H9 (cell line): ENCODE data around the gene MLC1. TPM values are rescaled to one million over a fixed set of nuclear protein-coding genes. Genes with fewer than 3 reads are reported as not detected.

Experiments used
- DNase-seq: peaks from one replicate; pipeline ENCODE4 v3.0.0-alpha.2; 2017
- H2AFZ ChIP-seq: one replicate; pipeline ENCODE4 v1.6.1; 2013; ENCODE audit warnings: mild to moderate bottlenecking, low read length, control low read depth, moderate library complexity
- H2AK5ac ChIP-seq: 2 replicates; pipeline ENCODE4 v1.6.1; 2013; ENCODE audit warnings: low read length, control low read depth, mixed read lengths; ENCODE audit not compliant: insufficient read length
- H2BK120ac ChIP-seq: one replicate; pipeline ENCODE4 v1.6.1; 2013; ENCODE audit warnings: low read depth, mild to moderate bottlenecking, low read length, control low read depth, inconsistent platforms; ENCODE audit not compliant: poor library complexity, severe bottlenecking
- H2BK12ac ChIP-seq: 2 replicates; pipeline ENCODE4 v1.6.1; 2013; ENCODE audit warnings: low read length, control low read depth, mixed read lengths, low read depth; ENCODE audit not compliant: insufficient read length
- H2BK15ac ChIP-seq: 2 replicates; pipeline ENCODE4 v1.6.1; 2013; ENCODE audit warnings: low read depth, low read length, control low read depth
- H2BK20ac ChIP-seq: one replicate; pipeline ENCODE4 v1.6.1; 2013; ENCODE audit warnings: low read depth, mild to moderate bottlenecking, low read length, control low read depth, inconsistent platforms; ENCODE audit not compliant: poor library complexity, severe bottlenecking
- H2BK5ac ChIP-seq: 2 replicates; pipeline ENCODE4 v1.6.1; 2013; ENCODE audit warnings: low read length, control low read depth, mixed read lengths; ENCODE audit not compliant: insufficient read length
- H3K14ac ChIP-seq: 2 replicates; pipeline ENCODE4 v1.6.1; 2013; ENCODE audit warnings: low read length, control low read depth; ENCODE audit not compliant: insufficient read depth
- H3K18ac ChIP-seq: 2 replicates; pipeline ENCODE4 v1.6.1; 2013; ENCODE audit warnings: low read depth, mild to moderate bottlenecking, mixed read lengths, low read length, control low read depth; ENCODE audit not compliant: insufficient read length
- H3K23ac ChIP-seq: 2 replicates; pipeline ENCODE4 v1.6.1; 2013; ENCODE audit warnings: low read length, control low read depth, mixed read lengths, low read depth; ENCODE audit not compliant: insufficient read length
- H3K23me2 ChIP-seq: 2 replicates; pipeline ENCODE4 v1.6.1; 2013; ENCODE audit warnings: low read depth, mild to moderate bottlenecking, mixed read lengths, low read length, control low read depth; ENCODE audit not compliant: insufficient read length, poor library complexity, severe bottlenecking
- H3K27ac ChIP-seq: 2 replicates; pipeline ENCODE4 v1.5.1; 2013; ENCODE audit warnings: low read length, control low read depth, mixed read lengths, low read depth; ENCODE audit not compliant: insufficient read length
- H3K27me3 ChIP-seq: 2 replicates; pipeline ENCODE4 v1.6.1; 2013; ENCODE audit warnings: low read length, control low read depth, inconsistent platforms; ENCODE audit not compliant: insufficient read depth
- H3K4ac ChIP-seq: 2 replicates; pipeline ENCODE4 v1.6.1; 2013; ENCODE audit warnings: low read depth, mild to moderate bottlenecking, control low read depth, inconsistent platforms, low read length, moderate library complexity
- H3K4me1 ChIP-seq: 2 replicates; pipeline ENCODE4 v1.6.1; 2013; ENCODE audit warnings: low read length, control low read depth, inconsistent platforms; ENCODE audit not compliant: insufficient read depth
- H3K4me2 ChIP-seq: 2 replicates; pipeline ENCODE4 v1.6.1; 2013; ENCODE audit warnings: low read length, control low read depth, mixed read lengths; ENCODE audit not compliant: insufficient read length, insufficient read depth
- H3K56ac ChIP-seq: 2 replicates; pipeline ENCODE4 v1.6.1; 2013; ENCODE audit warnings: low read depth, mild to moderate bottlenecking, mixed read lengths, low read length, control low read depth; ENCODE audit not compliant: insufficient read length
- H3K79me1 ChIP-seq: 2 replicates; pipeline ENCODE4 v1.6.1; 2013; ENCODE audit warnings: low read depth, mild to moderate bottlenecking, moderate library complexity, low read length, control low read depth, inconsistent platforms; ENCODE audit not compliant: insufficient read depth, poor library complexity, severe bottlenecking
- H3K79me2 ChIP-seq: 2 replicates; pipeline ENCODE4 v1.6.1; 2013; ENCODE audit warnings: low read length, control low read depth, inconsistent platforms; ENCODE audit not compliant: insufficient read depth
- H3K9ac ChIP-seq: 2 replicates; pipeline ENCODE4 v1.6.1; 2013; ENCODE audit warnings: low read length, control low read depth, mixed read lengths; ENCODE audit not compliant: insufficient read length; ENCODE audit errors: extremely low read depth
- H3K9me3 ChIP-seq: one replicate; pipeline ENCODE4 v1.6.1; 2013; ENCODE audit warnings: low read depth, low read length, inconsistent platforms; ENCODE audit not compliant: control insufficient read depth
- H3T11ph ChIP-seq: one replicate; pipeline ENCODE4 v1.6.1; 2013; ENCODE audit warnings: mild to moderate bottlenecking, low read length, control low read depth, inconsistent platforms
- H4K20me1 ChIP-seq: one replicate; pipeline ENCODE4 v1.6.1; 2013; ENCODE audit not compliant: control insufficient read depth, insufficient read length, insufficient read depth
- H4K5ac ChIP-seq: 2 replicates; pipeline ENCODE4 v1.6.1; 2013; ENCODE audit warnings: low read depth, mild to moderate bottlenecking, mixed read lengths, low read length, control low read depth; ENCODE audit not compliant: insufficient read length
- H4K8ac ChIP-seq: replicated peaks from 2 replicates; pipeline ENCODE4 v1.6.1; 2013; ENCODE audit warnings: low read length, control low read depth, mixed read lengths, low read depth; ENCODE audit not compliant: insufficient read length
- H4K91ac ChIP-seq: 2 replicates; pipeline ENCODE4 v1.6.1; 2013; ENCODE audit warnings: low read depth, mild to moderate bottlenecking, moderate library complexity, mixed read lengths, low read length, control low read depth; ENCODE audit not compliant: insufficient read length
- H3K27ac Mint-ChIP-seq, 3 experiments: 2 replicates in 2 of 3; 3 replicates in 1 of 3; pipeline ENCODE4 v1.8.0; 2020 to 2021; ENCODE audit warnings: mixed read lengths in 3 of 3, mild to moderate bottlenecking in 1 of 3, moderate library complexity in 1 of 3
- H3K27me3 Mint-ChIP-seq: 2 replicates; pipeline ENCODE4 v1.8.0; 2021; ENCODE audit warnings: low read depth, mild to moderate bottlenecking, moderate library complexity, mixed read lengths
- H3K36me3 Mint-ChIP-seq, 3 experiments: 2 replicates in 2 of 3; 3 replicates in 1 of 3; pipeline ENCODE4 v1.8.0; 2020 to 2021; ENCODE audit warnings: low read depth in 3 of 3, mixed read lengths in 3 of 3; ENCODE audit not compliant: insufficient read depth in 1 of 3
- H3K4me1 Mint-ChIP-seq, 2 experiments: 2 replicates each; pipeline ENCODE4 v1.8.0; 2020; ENCODE audit warnings: mixed read lengths in 2 of 2
- H3K4me3 Mint-ChIP-seq, 2 experiments: 2 replicates in 1 of 2; 3 replicates in 1 of 2; pipeline ENCODE4 v1.8.0; 2020 to 2021; ENCODE audit warnings: mild to moderate bottlenecking in 2 of 2, mixed read lengths in 2 of 2, moderate library complexity in 1 of 2
- H3K9me3 Mint-ChIP-seq, 2 experiments: 2 replicates in 1 of 2; 3 replicates in 1 of 2; pipeline ENCODE4 v1.8.0; 2020; ENCODE audit warnings: mild to moderate bottlenecking in 2 of 2, mixed read lengths in 2 of 2, moderate library complexity in 1 of 2
- CTCF ChIP-seq: fragments of 200-600 bp; sonication (generic); conservative IDR thresholded peaks from 3 replicates; pipeline ENCODE4 v1.8.0; 2021; ENCODE audit warnings: antibody characterized with exemption, mild to moderate bottlenecking
- WGBS: extraction: QIAGEN DNeasy Blood & Tissue Kit; methylation state at CpG from one replicate; pipeline ENCODE4 v1.1.7; 2013; ENCODE audit warnings: missing lambda C conversion rate, low lambda C conversion rate, mixed read lengths; ENCODE audit not compliant: insufficient read length; ENCODE audit errors: extremely low coverage; 5-methylcytosine and 5-hydroxymethylcytosine counted together
- total RNA-seq: library from RNA; stranded (reverse); gene quantifications from 2 replicates; pipeline ENCODE4 v1.2.1, GENCODE V29; 2021

The MLC1 gene
- total RNA-seq, 1 experiment from 2014 or later = not detected

GRCh38 chr22:50131894-50132293 lies 46.7 kb upstream of the MLC1 start:
- no peak for DNase-seq
- H2BK120ac ChIP-seq = no peak overlapping the region
- no peak overlapping the region for H2BK15ac ChIP-seq
- no peak overlapping the region for H3K23ac ChIP-seq
- H2AK5ac ChIP-seq = no peak overlapping the region
- H3K79me2 ChIP-seq = no peaks in the 10 kb centered on the region
- H4K91ac ChIP-seq = no peak overlapping the region
- no peak overlapping the region for H3T11ph ChIP-seq
- no peaks in the 10 kb centered on the region for H3K23me2 ChIP-seq
- H3K4me1 Mint-ChIP-seq = no peaks in the 10 kb centered on the region
- H3K4me2 ChIP-seq = no peak overlapping the region
- no peaks in the 10 kb centered on the region for H3K27me3 ChIP-seq
- no peaks in the 10 kb centered on the region for H3K79me1 ChIP-seq
- H3K36me3 Mint-ChIP-seq = no peaks in the 10 kb centered on the region
- no peaks in the 10 kb centered on the region for H3K4me1 ChIP-seq
- no peak overlapping the region for H3K56ac ChIP-seq
- no peak overlapping the region for H2BK12ac ChIP-seq
- H3K9ac ChIP-seq = no peak overlapping the region
- H3K27ac ChIP-seq = no peak overlapping the region
- no peak overlapping the region for H4K5ac ChIP-seq
- no peak overlapping the region for H3K4ac ChIP-seq
- no peak overlapping the region for H4K8ac ChIP-seq
- no peak for TF ChIP-seq CTCF
- H2BK5ac ChIP-seq = no peak overlapping the region
- no peaks in the 10 kb centered on the region for H3K9me3 ChIP-seq
- H3K27me3 Mint-ChIP-seq = peaks cover 10% of the 10 kb centered on the region
- H3K18ac ChIP-seq = no peak overlapping the region
- H3K9me3 Mint-ChIP-seq = no peaks in the 10 kb centered on the region
- no peak overlapping the region for H3K14ac ChIP-seq
- no peak overlapping the region for H3K4me3 Mint-ChIP-seq
- no peaks in the 10 kb centered on the region for H4K20me1 ChIP-seq
- H3K27ac Mint-ChIP-seq = no peak overlapping the region; a peak in 1 of 7 replicates
- H2AFZ ChIP-seq = no peak overlapping the region
- WGBS = no CpG with 5 or more reads among the region's 4 CpGs
- H2BK20ac ChIP-seq = no peak overlapping the region
